ENCODE results near the gene CCL7.
"Not testable (repeated sequence)": the region's sequence is repeated elsewhere in the genome, so short reads cannot be mapped to it uniquely, and the experiment has no call there.

CCL7 gene

GRCh38 chr17:34269969-34270368, at the start of gene CCL7:
TSS of gene CCL7 (plus strand) at chr17:34270221. CDS start at chr17:34270291, 70 bp downstream.
- DNase-seq (ENCODE audit: low spot score in 2 of 2) (no peak), ATAC-seq (replicated peaks; ENCODE audit: extremely low read depth, poor library complexity, severe bottlenecking) (no peak)
- Mint-ChIP-seq H3K4me3 (no peak within 1 kb of the TSS), H3K36me3 (ENCODE audit: insufficient read depth) (no peaks in the 10 kb centered on the region), H3K27me3 (peaks cover 84% of the 10 kb centered on the region), H3K9me3 (no peaks in the 10 kb centered on the region), H3K4me1 (no peaks in the 10 kb centered on the region), H3K27ac (ENCODE audit: low read depth) (no peak within 1 kb of the TSS)

- peaks cover 87% of the 10 kb centered on the region for H3K27me3 Mint-ChIP-seq
- no peak for DNase-seq (ENCODE audit: low spot score in 2 of 2)
These were observed 49.1 kb upstream of the CCL7 start for GRCh38 chr17:34220752-34221395.

GRCh38 chr17:34221411-34221810, 48.6 kb upstream of the CCL7 start:
- no peak for DNase-seq (ENCODE audit: low spot score in 2 of 2)
- no peaks in the 10 kb centered on the region for H3K36me3 Mint-ChIP-seq (ENCODE audit: insufficient read depth)
- H3K27ac Mint-ChIP-seq (ENCODE audit: low read depth) = no peak overlapping the region
- no peaks in the 10 kb centered on the region for H3K9me3 Mint-ChIP-seq
- no peak overlapping the region for H3K4me3 Mint-ChIP-seq
- H3K27me3 Mint-ChIP-seq = peaks cover 87% of the 10 kb centered on the region
- no peak for ATAC-seq (replicated peaks; ENCODE audit: extremely low read depth, poor library complexity, severe bottlenecking)
- no peaks in the 10 kb centered on the region for H3K4me1 Mint-ChIP-seq

More at GRCh38 chr17:34220752-34221395, 49.1 kb upstream of the CCL7 start:
- Mint-ChIP-seq H3K4me1 (no peaks in the 10 kb centered on the region), H3K36me3 (ENCODE audit: insufficient read depth) (no peaks in the 10 kb centered on the region), H3K27ac (ENCODE audit: low read depth) (no peak overlapping the region), H3K9me3 (no peaks in the 10 kb centered on the region), H3K4me3 (no peak overlapping the region)
- ATAC-seq (replicated peaks; ENCODE audit: extremely low read depth, poor library complexity, severe bottlenecking) = no peak

GRCh38 chr17:34222722-34223497, 47.1 kb upstream of the CCL7 start:
- no peaks in the 10 kb centered on the region for H3K9me3 Mint-ChIP-seq
- H3K4me1 Mint-ChIP-seq = no peaks in the 10 kb centered on the region
- no peak for DNase-seq (ENCODE audit: low spot score in 2 of 2)
- ATAC-seq (replicated peaks; ENCODE audit: extremely low read depth, poor library complexity, severe bottlenecking) = no peak
- H3K4me3 Mint-ChIP-seq = no peak overlapping the region
- peaks cover 86% of the 10 kb centered on the region for H3K27me3 Mint-ChIP-seq
- no peaks in the 10 kb centered on the region for H3K36me3 Mint-ChIP-seq (ENCODE audit: insufficient read depth)
- no peak overlapping the region for H3K27ac Mint-ChIP-seq (ENCODE audit: low read depth)

- H3K27ac Mint-ChIP-seq (ENCODE audit: low read depth) = no peak overlapping the region
- H3K36me3 Mint-ChIP-seq (ENCODE audit: insufficient read depth) = no peaks in the 10 kb centered on the region
- peaks cover 88% of the 10 kb centered on the region for H3K27me3 Mint-ChIP-seq
- no peak overlapping the region for H3K4me3 Mint-ChIP-seq
- DNase-seq (ENCODE audit: low spot score in 2 of 2) (no peak), ATAC-seq (replicated peaks; ENCODE audit: extremely low read depth, poor library complexity, severe bottlenecking) (no peak)
- H3K9me3 Mint-ChIP-seq = no peaks in the 10 kb centered on the region
- H3K4me1 Mint-ChIP-seq = no peaks in the 10 kb centered on the region
These were observed 45.0 kb upstream of the CCL7 start for GRCh38 chr17:34225046-34225445.

- Mint-ChIP-seq H3K27me3 (peaks cover 88% of the 10 kb centered on the region), H3K4me1 (no peaks in the 10 kb centered on the region), H3K9me3 (no peaks in the 10 kb centered on the region), H3K27ac (ENCODE audit: low read depth) (no peak overlapping the region), H3K4me3 (no peak overlapping the region), H3K36me3 (ENCODE audit: insufficient read depth) (no peaks in the 10 kb centered on the region)
- ATAC-seq (replicated peaks; ENCODE audit: extremely low read depth, poor library complexity, severe bottlenecking) (no peak), DNase-seq (ENCODE audit: low spot score in 2 of 2) (no peak)
These were observed 43.8 kb upstream of the CCL7 start for GRCh38 chr17:34226011-34226743.

- no peak overlapping the region for H3K4me3 Mint-ChIP-seq
- H3K9me3 Mint-ChIP-seq = no peaks in the 10 kb centered on the region
- no peaks in the 10 kb centered on the region for H3K4me1 Mint-ChIP-seq
- DNase-seq (ENCODE audit: low spot score in 2 of 2) = no peak
- H3K36me3 Mint-ChIP-seq (ENCODE audit: insufficient read depth) = no peaks in the 10 kb centered on the region
- no peak overlapping the region for H3K27ac Mint-ChIP-seq (ENCODE audit: low read depth)
- ATAC-seq (replicated peaks; ENCODE audit: extremely low read depth, poor library complexity, severe bottlenecking) = no peak
- H3K27me3 Mint-ChIP-seq = peaks cover 86% of the 10 kb centered on the region
These were observed 43.3 kb upstream of the CCL7 start for GRCh38 chr17:34226744-34227034.

- DNase-seq (ENCODE audit: low spot score in 2 of 2); H3K4me1 Mint-ChIP-seq; H3K36me3 Mint-ChIP-seq (ENCODE audit: insufficient read depth); ATAC-seq (replicated peaks; ENCODE audit: extremely low read depth, poor library complexity, severe bottlenecking); H3K9me3 Mint-ChIP-seq; H3K27ac Mint-ChIP-seq (ENCODE audit: low read depth); H3K4me3 Mint-ChIP-seq: not testable (repeated sequence)
- peaks cover 80% of the 10 kb centered on the region for H3K27me3 Mint-ChIP-seq
These were observed 42.7 kb upstream of the CCL7 start for GRCh38 chr17:34227293-34227692.

- DNase-seq (ENCODE audit: low spot score in 2 of 2) (no peak), ATAC-seq (replicated peaks; ENCODE audit: extremely low read depth, poor library complexity, severe bottlenecking) (no peak)
- Mint-ChIP-seq H3K36me3 (ENCODE audit: insufficient read depth) (no peaks in the 10 kb centered on the region), H3K27ac (ENCODE audit: low read depth) (no peak overlapping the region), H3K4me1 (no peaks in the 10 kb centered on the region), H3K4me3 (no peak overlapping the region), H3K9me3 (no peaks in the 10 kb centered on the region), H3K27me3 (peaks cover 78% of the 10 kb centered on the region)
These were observed 42.3 kb upstream of the CCL7 start for GRCh38 chr17:34227707-34228106.

GRCh38 chr17:34228781-34229180, 41.2 kb upstream of the CCL7 start:
- peaks cover 83% of the 10 kb centered on the region for H3K27me3 Mint-ChIP-seq
- no peaks in the 10 kb centered on the region for H3K36me3 Mint-ChIP-seq (ENCODE audit: insufficient read depth)
- no peaks in the 10 kb centered on the region for H3K4me1 Mint-ChIP-seq
- H3K9me3 Mint-ChIP-seq = no peaks in the 10 kb centered on the region
- no peak overlapping the region for H3K27ac Mint-ChIP-seq (ENCODE audit: low read depth)
- no peak overlapping the region for H3K4me3 Mint-ChIP-seq
- DNase-seq (ENCODE audit: low spot score in 2 of 2) (no peak), ATAC-seq (replicated peaks; ENCODE audit: extremely low read depth, poor library complexity, severe bottlenecking) (no peak)

- Mint-ChIP-seq H3K4me1 (no peaks in the 10 kb centered on the region), H3K27me3 (peaks cover 76% of the 10 kb centered on the region), H3K9me3 (no peaks in the 10 kb centered on the region), H3K36me3 (ENCODE audit: insufficient read depth) (no peaks in the 10 kb centered on the region), H3K27ac (ENCODE audit: low read depth) (no peak overlapping the region), H3K4me3 (no peak overlapping the region)
- no peak for ATAC-seq (replicated peaks; ENCODE audit: extremely low read depth, poor library complexity, severe bottlenecking)
- DNase-seq (ENCODE audit: low spot score in 2 of 2) = no peak
These were observed 39.7 kb upstream of the CCL7 start for GRCh38 chr17:34230342-34230741.

GRCh38 chr17:34234616-34235015, 35.4 kb upstream of the CCL7 start:
- DNase-seq (ENCODE audit: low spot score in 2 of 2) = no peak
- ATAC-seq (replicated peaks; ENCODE audit: extremely low read depth, poor library complexity, severe bottlenecking) = no peak
- no peaks in the 10 kb centered on the region for H3K9me3 Mint-ChIP-seq
- H3K36me3 Mint-ChIP-seq (ENCODE audit: insufficient read depth) = no peaks in the 10 kb centered on the region
- no peak overlapping the region for H3K4me3 Mint-ChIP-seq
- H3K27ac Mint-ChIP-seq (ENCODE audit: low read depth) = no peak overlapping the region
- no peaks in the 10 kb centered on the region for H3K4me1 Mint-ChIP-seq
- H3K27me3 Mint-ChIP-seq = peaks cover 49% of the 10 kb centered on the region
